Panc1 (cell line): ENCODE data around the gene UBASH3A.

Experiments used
- CTCF ChIP-seq: fragments of 450-650 bp; IDR thresholded peaks from 2 replicates; pipeline ENCODE4 v1.5.1; 2017; ENCODE audit warnings: mild to moderate bottlenecking
- POLR2AphosphoS5 ChIP-seq: IDR thresholded peaks from 2 replicates; pipeline ENCODE4 v1.6.1; 2012; ENCODE audit warnings: mild to moderate bottlenecking, low read depth, low read length, moderate library complexity
- SIN3A ChIP-seq: IDR thresholded peaks from 2 replicates; pipeline ENCODE4 v1.6.1; 2012; ENCODE audit warnings: low read depth, mild to moderate bottlenecking, low read length, moderate library complexity, borderline replicate concordance; ENCODE audit not compliant: insufficient read depth
- TCF7L2 ChIP-seq: IDR thresholded peaks from 2 replicates; pipeline ENCODE4 v1.6.1; 2011; ENCODE audit warnings: mild to moderate bottlenecking, low read depth, low read length, inconsistent platforms

- no peak for TF ChIP-seq CTCF
- no peak for TF ChIP-seq POLR2AphosphoS5
- TF ChIP-seq TCF7L2 = no peak
- no peak for TF ChIP-seq SIN3A
Measured at GRCh38 chr21:42404539-42404938, 837 bp downstream of the UBASH3A start.
